ENCODE results near the gene TSKU.

DNA sequence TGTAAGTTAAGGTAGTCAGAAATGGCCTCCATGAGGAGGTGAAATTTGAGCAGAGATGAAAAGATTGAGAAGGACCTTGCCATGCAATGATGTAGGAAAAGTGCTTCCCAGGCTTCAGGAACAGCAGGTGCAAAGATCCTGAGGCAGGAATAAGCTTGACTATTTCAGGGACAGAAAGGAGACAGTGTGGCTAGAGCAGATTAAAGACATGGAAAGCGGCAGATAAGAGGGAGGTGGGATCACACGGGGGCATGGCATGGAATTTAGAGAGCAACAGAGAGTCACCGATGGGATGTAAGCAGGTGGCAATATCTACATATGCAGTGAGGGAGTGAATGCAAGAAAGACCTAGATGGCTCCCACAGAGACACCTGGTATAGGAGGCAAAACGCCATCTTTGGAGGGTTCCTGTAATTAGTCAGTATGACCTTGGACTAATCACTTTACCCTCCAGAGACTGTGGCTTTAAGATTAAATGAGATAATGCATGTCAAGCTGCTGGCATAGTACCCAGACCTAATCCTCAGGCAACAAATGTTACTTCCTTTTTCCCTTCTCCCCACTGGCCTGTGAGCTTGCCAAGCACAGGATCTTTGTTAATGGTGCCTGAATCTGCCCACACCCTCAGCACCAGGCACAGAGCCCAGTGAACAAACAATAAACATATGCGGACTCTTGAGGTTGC lies 52.9 kb downstream of the TSKU start:
- TF ChIP-seq CTCF (conservative IDR thresholded peaks at IDR 0.05; ENCODE audit: low read depth in 2 of 2) (no peak), CREB1 (CRISPR knock-in tag; IDR thresholded peaks at IDR 0.05; ENCODE audit: low read depth) (no peak), POLR2AphosphoS5 (IDR thresholded peaks at IDR 0.05; ENCODE audit: low read depth) (no peak)

All from GM23338 (cell line).